ENCODE data around the gene GLT8D2. TPM values are rescaled to one million over a fixed set of nuclear protein-coding genes. Genes with fewer than 3 reads are reported as not detected.

Gene GLT8D2
- total RNA-seq: 3.9 and 4.8 TPM in 2 replicates

- peak in 1 of 2 donors; percentile 18 for DNase-seq (ENCODE audit: low read depth in 2 of 2)
These were observed at the start of gene GLT8D2 for GRCh38 chr12:104049903-104050356. TSS of gene GLT8D2 (minus strand) at chr12:104050187. CDS start at chr12:104019648, 30,539 bp downstream.

GRCh38 chr12:104097954-104098353, 48.0 kb upstream of the GLT8D2 start:
- no peak for DNase-seq (ENCODE audit: low read depth in 2 of 2)

GRCh38 chr12:104095289-104095688, 45.3 kb upstream of the GLT8D2 start:
- no peak for DNase-seq (ENCODE audit: low read depth in 2 of 2)

- no peak for DNase-seq (ENCODE audit: low read depth in 2 of 2)
These were observed 44.3 kb upstream of the GLT8D2 start for GRCh38 chr12:104094284-104094683.

GRCh38 chr12:104091136-104091535, 41.1 kb upstream of the GLT8D2 start:
- DNase-seq (ENCODE audit: low read depth in 2 of 2): no peak

- no peak for DNase-seq (ENCODE audit: low read depth in 2 of 2)
These were observed 40.7 kb upstream of the GLT8D2 start for GRCh38 chr12:104090685-104091084.

DNA sequence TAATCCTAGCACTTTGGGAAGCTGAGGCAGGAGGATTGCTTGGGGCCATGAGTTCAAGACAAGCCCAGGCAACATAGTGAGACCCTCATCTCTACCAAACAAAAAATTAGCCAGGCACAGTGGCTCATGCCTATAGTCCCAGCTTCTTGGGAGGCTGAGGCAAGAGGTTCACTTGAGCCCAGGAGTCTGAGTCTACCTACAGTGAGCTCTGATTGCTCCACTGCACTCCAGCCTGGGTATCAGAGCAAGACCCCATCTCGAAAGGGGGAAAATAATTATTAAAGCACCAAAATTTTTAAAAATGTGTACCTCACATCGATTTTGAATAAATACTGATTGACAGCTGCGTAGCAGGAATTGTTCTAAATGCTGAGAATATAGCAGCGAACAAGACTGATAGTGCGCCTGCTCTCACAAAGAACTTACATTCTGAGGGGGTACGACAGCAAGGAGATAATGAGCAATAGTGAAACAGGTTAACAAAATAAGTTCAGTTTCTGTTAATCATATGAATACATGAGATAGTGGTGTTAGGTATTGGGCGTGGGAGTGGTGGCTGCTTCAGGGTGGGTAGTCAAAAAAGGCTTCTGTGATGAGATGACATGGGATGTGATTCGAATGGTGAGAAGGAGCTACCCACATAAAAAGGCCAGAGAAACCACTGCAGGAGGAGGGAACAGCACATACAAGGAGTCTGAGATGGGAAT, 33.9 kb upstream of the GLT8D2 start:
- DNase-seq (ENCODE audit: low read depth in 2 of 2): no peak

DNA sequence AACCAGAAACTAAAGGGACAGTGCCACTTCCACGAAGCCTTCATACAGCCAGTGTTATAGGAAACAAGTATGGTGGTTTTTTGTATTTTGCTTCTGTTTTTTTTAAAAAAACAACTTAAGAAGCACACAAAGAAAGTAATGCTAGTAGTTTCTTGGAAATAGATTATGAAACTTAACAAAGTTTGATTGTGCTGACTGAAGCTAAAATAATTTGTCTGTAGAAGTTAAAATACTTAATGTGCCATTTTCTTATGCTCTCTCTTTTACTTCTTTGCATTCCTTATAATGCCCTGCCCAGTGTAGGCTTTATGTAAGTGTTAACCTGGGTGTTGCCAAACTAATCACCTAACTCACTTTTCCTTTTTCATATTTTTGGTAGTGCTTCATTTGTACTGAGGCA, 30.8 kb upstream of the GLT8D2 start:
- no peak for DNase-seq (ENCODE audit: low read depth in 2 of 2)

GRCh38 chr12:104079024-104079423, 29.0 kb upstream of the GLT8D2 start:
- DNase-seq (ENCODE audit: low read depth in 2 of 2): no peak

DNA sequence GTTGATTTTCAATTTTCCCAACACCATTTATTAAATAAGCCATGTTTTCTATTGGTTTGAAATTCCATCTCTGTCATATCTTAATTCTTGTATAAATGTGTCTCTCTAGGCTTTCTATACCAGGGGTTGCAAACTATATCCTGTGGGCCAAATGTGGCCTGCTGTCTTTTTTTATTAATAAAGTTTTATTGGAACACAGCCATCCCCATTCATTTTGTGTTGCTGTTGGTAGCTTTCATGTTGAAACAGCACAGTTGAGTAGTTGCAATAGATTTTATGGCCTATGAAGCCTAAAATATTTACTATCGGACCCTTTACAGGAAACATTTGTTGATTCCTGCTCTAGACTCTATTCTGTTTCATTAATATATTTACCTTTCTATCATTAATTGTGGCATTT, 23.7 kb upstream of the GLT8D2 start:
- no peak for DNase-seq (ENCODE audit: low read depth in 2 of 2)

DNA sequence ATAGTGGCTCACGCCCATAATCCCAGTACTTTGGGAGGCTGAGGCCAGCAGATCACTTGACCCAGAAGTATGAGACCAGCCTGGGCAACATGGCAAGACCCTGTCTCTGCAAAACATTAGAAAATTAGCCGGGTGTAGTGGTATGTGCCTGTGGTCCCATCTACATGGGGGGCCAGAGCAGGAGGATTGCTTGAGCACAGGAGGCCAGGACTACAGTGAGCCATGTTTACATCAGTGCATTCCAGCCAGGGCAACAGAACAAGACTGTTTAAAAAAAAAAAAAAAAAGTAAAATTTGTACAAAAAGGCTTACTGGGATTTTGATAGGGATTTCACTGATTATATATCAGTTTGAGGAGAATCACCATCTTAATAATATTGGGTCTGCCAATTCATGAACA, 22.1 kb upstream of the GLT8D2 start:
- no peak for DNase-seq (ENCODE audit: low read depth in 2 of 2)

- peak in 1 of 2 donors; percentile 34 for DNase-seq (ENCODE audit: low read depth in 2 of 2)
These were observed 14.9 kb upstream of the GLT8D2 start for GRCh38 chr12:104064842-104065427.

DNA sequence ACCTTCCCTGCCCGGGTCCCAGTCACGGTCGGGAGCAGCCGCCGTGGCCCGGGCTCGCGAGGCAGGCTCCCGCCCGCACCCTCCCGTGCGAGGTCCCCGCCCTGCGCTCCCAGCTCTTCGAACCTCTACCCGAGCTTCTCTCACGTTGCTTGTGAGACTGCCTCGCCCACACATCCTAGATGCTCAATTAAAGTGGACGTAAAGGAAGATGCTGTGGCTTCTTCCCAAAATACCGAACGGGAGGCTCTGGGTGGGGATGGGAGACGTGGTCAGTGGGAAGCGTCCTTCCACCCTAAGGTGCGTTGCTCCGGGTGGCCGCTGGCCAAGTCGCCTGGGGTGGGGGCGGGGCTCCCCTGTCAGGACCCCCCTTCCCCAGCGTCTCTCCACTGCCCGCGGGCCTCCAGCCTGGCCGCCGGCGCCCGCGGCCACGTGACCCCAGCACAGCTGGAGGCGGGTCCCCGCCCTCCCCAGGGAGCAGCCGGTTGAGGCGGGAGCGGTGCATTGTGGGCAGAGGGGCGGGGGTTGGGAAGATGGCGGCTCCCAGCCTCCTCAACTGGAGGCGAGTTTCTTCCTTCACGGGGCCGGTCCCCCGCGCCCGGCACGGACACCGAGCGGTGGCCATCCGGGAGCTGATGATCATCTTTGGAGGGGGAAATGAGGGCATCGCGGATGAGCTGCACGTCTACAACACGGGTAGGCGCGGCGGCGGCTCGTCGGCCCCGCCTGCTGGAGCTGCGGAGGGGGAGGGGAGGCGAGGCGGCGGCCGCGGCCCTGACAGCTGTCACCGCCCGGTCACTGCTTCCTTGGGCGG, 14.2 kb upstream of the GLT8D2 start, which contains the start of gene HCFC2:
TSS of gene HCFC2 (plus strand) at position 501 of the 811 bp plus-strand sequence. CDS start at position 531, 30 bp downstream.
- DNase-seq (ENCODE audit: low read depth in 2 of 2): peak; percentile 53 to 87

GRCh38 chr12:104063712-104064030, 13.7 kb upstream of the GLT8D2 start:
- peak in 1 of 2 donors; percentile 37 for DNase-seq (ENCODE audit: low read depth in 2 of 2)

DNA sequence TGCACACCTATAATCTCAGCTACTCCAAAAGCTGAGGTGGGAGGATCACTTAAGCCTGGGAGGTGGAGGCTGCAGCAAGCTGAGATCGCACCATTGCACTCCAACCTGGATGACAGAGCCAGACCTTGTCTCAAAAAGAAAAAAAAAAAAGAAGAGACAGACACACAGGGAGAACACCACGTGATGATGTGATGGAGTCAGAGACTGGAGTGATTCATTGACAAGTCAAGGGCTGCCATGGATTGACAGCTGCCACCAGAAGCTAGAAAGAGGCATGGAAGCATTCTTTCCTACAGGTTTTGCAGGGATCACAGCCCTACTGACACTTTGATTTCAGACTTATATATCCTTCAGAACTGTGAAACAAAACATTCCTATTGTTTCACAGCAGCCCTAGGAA, 10.8 kb upstream of the GLT8D2 start:
- DNase-seq (ENCODE audit: low read depth in 2 of 2): peak in 1 of 2 donors; percentile 24

DNA sequence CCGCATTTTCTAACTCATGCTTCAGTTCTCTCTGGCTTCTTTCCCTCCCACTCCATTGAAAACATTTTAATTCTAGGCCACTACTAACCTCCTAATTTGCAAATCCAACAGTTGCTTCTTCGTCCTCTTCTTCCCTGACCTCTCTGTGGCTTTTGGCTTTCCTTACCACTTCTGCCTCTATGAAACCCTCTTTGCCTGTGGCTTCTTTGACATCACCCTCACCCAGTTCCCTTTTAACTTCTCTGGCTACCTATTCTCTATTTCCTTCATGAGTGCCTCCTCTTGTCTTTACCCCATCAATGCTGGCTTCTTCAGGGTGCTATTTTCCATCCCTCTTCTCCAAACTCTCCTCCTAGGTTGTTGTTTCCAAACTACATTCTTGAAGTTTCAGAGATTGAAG, 10.0 kb upstream of the GLT8D2 start:
- no peak for DNase-seq (ENCODE audit: low read depth in 2 of 2)

- DNase-seq (ENCODE audit: low read depth in 2 of 2): no peak
These were observed 8.8 kb upstream of the GLT8D2 start for GRCh38 chr12:104058802-104059201.

GRCh38 chr12:104057771-104058197, 7.8 kb upstream of the GLT8D2 start:
- DNase-seq (ENCODE audit: low read depth in 2 of 2): peak in 1 of 2 donors; percentile 42

DNA sequence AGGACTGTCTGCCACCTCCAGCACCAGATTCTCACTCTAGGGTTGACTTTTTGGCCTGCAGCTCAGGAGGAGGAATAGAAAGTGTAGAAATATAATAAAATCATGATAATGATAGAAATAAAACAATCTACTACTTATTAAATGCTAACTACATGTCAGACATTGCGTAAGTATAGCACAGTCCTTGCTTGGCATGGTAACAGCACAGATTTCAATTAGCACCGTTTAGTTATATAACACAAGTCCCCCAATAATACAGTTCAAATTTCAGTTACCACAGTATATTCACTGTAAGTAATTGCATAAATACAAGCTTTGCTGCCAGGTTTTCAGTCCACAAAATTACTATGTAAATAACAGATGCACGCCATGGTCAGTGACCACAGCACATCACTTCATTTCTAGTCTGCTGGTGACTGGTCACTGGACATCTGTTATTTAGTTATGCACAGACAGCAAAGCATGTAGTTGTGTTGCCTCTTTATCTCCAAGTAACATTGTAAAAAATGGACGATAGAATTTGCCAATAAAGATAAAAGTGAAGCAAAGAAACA, 6.5 kb upstream of the GLT8D2 start:
- no peak for DNase-seq (ENCODE audit: low read depth in 2 of 2)

DNA sequence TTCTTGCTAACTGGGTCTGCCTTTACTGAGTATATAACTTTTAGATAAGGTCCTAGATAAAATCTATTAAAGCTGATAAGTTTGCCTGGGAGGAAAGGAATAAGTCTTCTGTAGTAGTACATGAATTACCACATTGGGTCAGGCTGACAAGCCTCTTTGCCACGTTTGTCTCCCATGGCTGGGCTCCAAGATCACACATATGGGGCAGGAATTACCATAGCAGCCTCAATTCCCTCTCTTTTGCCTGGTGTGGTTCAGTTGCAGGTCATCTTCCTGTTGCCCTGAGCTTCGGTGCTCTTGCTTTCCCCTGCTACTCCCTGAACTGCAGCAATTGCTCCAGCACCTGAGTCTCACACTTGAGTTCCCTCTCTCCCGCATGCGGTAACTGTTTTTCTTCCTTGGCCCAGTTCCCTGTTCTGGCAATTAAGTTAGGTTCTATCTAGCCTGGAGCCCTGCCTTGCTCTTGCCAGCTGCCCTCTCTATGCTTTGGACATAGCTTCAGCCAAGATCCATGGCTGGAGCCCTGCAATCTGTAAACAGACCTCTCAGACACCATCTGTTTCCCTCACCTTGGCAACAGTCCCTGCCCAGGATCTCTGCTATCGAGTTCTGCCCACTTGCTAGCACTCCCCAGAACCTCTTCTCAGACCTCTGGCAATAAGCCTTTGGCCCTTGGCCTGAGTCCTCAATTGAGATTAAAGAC, 5.8 kb upstream of the GLT8D2 start:
- peak in 1 of 2 donors; percentile 78 for DNase-seq (ENCODE audit: low read depth in 2 of 2)

GRCh38 chr12:104054681-104055346, 4.8 kb upstream of the GLT8D2 start:
- DNase-seq (ENCODE audit: low read depth in 2 of 2): no peak

Data from dermis microvascular lymphatic vessel endothelial cell (primary cell).